Prostate gland (tissue), 2 donors: ENCODE data around the gene MAP4K2.

Experiments used
- CTCF ChIP-seq, 4 experiments: fragments of 200-600 bp in 2 of 4; fragments of 450-650 bp in 2 of 4; sonication (generic) in 2 of 4; IDR thresholded peaks; 1 replicate in 3 of 4; 2 replicates in 1 of 4; pipeline ENCODE4 v1.5.1; 2016 to 2019; ENCODE audit warnings: antibody characterized with exemption in 4 of 4, mild to moderate bottlenecking in 2 of 4, moderate library complexity in 2 of 4
- POLR2A ChIP-seq: fragments of 450-650 bp; IDR thresholded peaks from one replicate; pipeline ENCODE4 v1.6.1; 2016; ENCODE audit warnings: antibody characterized with exemption, mild to moderate bottlenecking
- POLR2AphosphoS5 ChIP-seq: sonication (generic); formaldehyde crosslinking; IDR thresholded peaks from one replicate; pipeline ENCODE4 v1.6.1; 2017; ENCODE audit warnings: antibody characterized with exemption

- no peak for TF ChIP-seq CTCF (IDR thresholded peaks at IDR 0.05)
- TF ChIP-seq POLR2AphosphoS5 = no peak
- TF ChIP-seq POLR2A = no peak
Measured at GRCh38 chr11:64805481-64805880, 2.5 kb upstream of the MAP4K2 start.
